ENCODE results near the gene DEFB132.
A peak's percentile ranks its signal among the peaks of the same experiment; 100 is the strongest.

Gene DEFB132

DNA sequence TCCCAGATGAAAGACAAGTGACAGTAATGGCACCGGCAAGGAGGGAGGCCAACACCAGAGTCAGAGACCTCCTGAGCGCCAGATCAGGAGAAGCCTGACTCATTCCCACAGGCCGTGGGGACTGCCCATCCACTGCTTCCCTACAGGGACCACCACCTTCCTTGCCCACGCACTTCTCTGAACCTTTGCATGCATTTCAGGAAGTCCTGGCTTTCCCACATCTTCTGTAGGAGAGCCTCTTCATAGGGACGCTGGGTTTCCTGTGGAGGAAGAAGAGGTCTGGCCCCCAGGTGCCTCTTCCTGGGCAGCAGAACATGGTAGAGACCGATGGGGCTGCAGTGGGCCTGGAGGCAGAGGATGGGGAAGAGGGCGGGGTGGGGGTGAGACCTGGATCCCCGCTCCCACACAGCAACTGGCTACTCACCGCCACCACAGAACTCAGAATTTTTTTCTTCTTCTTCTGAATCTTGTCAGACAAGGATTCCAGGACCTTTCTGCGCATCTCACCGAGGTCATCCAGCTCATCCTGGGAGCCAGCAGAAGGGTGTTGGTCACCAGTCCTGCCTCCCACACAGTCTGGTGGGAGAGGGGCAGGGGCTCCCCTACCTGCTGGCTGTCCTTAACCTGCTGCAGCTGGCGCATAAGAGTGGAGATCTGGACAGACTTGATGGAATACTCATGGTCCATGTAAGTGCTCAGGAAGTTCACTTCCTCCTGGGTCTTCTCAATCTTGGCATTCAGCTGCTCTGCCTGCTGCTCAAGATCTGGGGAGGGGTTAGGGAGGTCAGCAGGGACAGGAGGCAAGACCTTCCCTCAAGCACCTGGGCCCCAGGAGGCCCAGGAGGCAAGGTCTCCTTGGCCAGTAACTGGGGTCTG lies 19.3 kb downstream of the DEFB132 start:
- DNase-seq = no peak
- Mint-ChIP-seq H3K27ac (no peak overlapping the region), H3K4me3 (no peak overlapping the region), H3K4me1 (ENCODE audit: low read depth) (no peaks in the 10 kb centered on the region), H3K9me3 (no peaks in the 10 kb centered on the region), H3K36me3 (ENCODE audit: low read depth) (peaks cover 23% of the 10 kb centered on the region), H3K27me3 (no peaks in the 10 kb centered on the region)

DNA sequence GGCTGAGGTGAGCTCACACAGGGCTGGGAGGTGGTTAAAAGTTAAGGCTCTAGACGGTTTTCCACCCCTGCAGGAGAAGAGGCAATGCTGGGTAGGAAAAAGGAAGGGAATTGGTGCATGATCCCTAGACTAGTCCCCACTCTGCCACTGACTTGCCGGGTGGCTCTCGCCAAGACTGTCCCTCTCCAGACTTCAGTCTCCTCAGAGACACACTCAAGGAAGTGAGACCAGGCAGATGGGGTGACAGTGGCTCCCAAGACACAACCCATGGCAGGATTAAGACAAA lies 19.9 kb downstream of the DEFB132 start:
- H3K27ac Mint-ChIP-seq = no peak overlapping the region
- no peaks in the 10 kb centered on the region for H3K4me1 Mint-ChIP-seq (ENCODE audit: low read depth)
- H3K9me3 Mint-ChIP-seq = no peaks in the 10 kb centered on the region
- no peak overlapping the region for H3K4me3 Mint-ChIP-seq
- H3K36me3 Mint-ChIP-seq (ENCODE audit: low read depth) = peaks cover 23% of the 10 kb centered on the region
- no peak for DNase-seq
- H3K27me3 Mint-ChIP-seq = no peaks in the 10 kb centered on the region

DNA sequence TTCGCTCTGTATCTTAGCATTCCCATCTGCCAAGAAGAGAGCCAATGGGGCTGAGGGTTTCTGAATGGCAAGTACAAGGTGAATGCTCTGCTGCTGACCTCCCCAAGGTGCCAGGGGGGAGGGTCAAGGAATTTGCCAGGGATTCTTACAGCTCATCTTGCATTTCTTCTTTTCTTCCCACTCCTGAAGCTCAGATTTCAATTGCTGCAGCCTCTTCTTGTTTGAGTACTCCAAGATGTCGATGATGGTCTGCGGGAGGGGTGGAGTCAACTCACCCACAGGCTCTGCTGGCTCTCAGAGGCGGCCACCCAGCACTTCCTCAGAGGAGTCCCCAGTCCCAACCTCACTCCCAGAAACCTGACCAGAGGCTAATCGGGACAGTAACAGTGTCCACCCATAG lies 20.7 kb downstream of the DEFB132 start:
- DNase-seq = no peak
- peaks cover 23% of the 10 kb centered on the region for H3K36me3 Mint-ChIP-seq (ENCODE audit: low read depth)
- no peak overlapping the region for H3K4me3 Mint-ChIP-seq
- H3K27me3 Mint-ChIP-seq = no peaks in the 10 kb centered on the region
- H3K4me1 Mint-ChIP-seq (ENCODE audit: low read depth) = no peaks in the 10 kb centered on the region
- no peak overlapping the region for H3K27ac Mint-ChIP-seq
- no peaks in the 10 kb centered on the region for H3K9me3 Mint-ChIP-seq

DNA sequence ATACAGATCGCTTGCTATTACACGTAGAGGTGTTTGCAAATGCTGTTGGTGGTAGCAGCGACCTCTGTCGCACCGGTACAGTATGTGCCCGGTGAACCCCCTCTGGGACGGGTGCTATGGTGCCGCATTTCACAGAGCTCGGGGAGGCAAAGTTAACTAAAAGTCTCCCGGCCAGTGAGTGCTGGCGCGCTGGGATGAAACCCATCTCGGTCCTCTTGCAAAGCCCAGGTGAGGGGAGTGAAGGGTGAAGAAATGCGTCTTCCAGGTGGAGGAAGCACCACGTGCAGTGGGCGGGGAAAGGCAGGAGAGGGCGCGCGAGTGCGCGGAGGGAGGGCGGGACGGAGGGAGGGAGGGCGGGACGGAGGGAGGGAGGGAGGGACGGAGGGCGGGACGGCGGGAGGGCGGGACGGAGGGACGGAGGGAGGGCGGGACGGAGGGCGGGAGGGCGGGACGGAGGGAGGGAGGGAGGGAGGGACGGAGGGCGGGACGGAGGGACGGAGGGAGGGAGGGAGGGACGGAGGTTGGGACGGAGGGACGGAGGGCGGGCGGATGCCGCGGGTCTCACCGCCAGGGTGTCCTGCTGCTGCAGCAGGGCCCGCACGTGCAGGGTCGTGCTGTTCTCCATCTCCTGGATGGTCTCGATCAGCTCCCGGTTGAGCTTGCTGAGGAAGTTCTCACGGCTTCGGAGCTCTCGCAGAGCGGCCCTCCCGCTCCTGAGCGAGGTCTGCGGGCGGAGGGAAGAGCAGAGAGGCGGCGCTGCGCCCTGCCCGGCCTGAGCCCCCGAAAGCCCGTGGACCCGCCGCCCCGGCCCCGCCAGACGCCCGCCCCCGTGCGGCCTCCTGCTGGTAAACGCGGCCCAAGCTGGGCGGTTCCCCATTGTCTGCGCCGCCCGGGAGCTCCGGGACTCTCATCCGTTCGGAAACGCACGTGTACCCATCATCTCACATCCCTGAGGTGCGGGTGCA lies 21.4 kb downstream of the DEFB132 start:
- Mint-ChIP-seq H3K4me3 (no peak overlapping the region), H3K27ac (no peak overlapping the region), H3K4me1 (ENCODE audit: low read depth) (no peaks in the 10 kb centered on the region)

DNA sequence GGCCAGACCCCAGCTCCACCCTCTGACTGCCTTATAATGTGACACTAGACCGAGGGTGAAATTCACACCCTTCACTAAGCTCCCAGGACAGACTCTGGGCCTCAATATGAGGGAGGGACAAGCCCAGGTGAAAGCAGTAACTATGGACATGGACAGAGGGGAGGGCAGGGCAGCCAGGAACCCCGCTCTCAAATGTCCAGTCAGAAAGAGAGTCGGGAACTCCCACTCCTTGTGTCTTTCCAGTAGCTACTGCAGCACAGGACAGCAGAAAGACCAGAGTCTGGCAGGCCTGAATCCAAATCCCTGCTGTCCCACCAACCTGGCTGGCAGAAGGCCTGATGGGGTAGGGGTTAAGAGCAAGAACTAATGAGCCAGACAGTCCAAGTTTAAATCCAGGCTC lies 26.6 kb downstream of the DEFB132 start:
- Mint-ChIP-seq H3K4me1 (ENCODE audit: low read depth) (peaks cover 6% of the 10 kb centered on the region), H3K27ac (no peak overlapping the region), H3K27me3 (no peaks in the 10 kb centered on the region), H3K36me3 (ENCODE audit: low read depth) (no peaks in the 10 kb centered on the region), H3K4me3 (no peak overlapping the region), H3K9me3 (no peaks in the 10 kb centered on the region)
- no peak for DNase-seq

More for the DNA sequence above, 21.4 kb downstream of the DEFB132 start:
- H3K36me3 Mint-ChIP-seq (ENCODE audit: low read depth) = peaks cover 23% of the 10 kb centered on the region
- DNase-seq = no peak
- H3K9me3 Mint-ChIP-seq = no peaks in the 10 kb centered on the region
- H3K27me3 Mint-ChIP-seq = no peaks in the 10 kb centered on the region

DNA sequence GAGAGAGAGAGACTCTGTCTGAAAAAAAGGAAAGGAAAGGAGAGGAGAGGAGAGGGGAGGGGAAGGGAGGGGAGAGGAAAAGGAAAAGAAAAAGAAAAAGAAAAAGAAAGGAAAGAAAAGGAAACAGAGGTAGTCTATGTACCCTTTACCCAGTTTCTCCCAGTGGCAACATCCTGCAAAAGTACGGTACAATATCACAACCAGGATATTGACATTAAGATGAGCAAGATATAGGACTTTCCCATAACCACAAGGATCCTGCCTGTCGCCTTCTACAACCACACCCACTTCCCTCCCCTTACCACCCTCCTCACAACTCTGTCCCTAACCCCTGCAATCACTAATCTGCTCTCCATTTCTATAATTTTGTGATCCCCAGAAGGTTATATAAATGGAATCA lies 29.0 kb downstream of the DEFB132 start:
- no peak overlapping the region for H3K4me3 Mint-ChIP-seq
- H3K4me1 Mint-ChIP-seq (ENCODE audit: low read depth) = peaks cover 13% of the 10 kb centered on the region
- no peak overlapping the region for H3K27ac Mint-ChIP-seq
- no peaks in the 10 kb centered on the region for H3K9me3 Mint-ChIP-seq
- no peaks in the 10 kb centered on the region for H3K27me3 Mint-ChIP-seq
- H3K36me3 Mint-ChIP-seq (ENCODE audit: low read depth) = peaks cover 4% of the 10 kb centered on the region
- no peak for DNase-seq

DNA sequence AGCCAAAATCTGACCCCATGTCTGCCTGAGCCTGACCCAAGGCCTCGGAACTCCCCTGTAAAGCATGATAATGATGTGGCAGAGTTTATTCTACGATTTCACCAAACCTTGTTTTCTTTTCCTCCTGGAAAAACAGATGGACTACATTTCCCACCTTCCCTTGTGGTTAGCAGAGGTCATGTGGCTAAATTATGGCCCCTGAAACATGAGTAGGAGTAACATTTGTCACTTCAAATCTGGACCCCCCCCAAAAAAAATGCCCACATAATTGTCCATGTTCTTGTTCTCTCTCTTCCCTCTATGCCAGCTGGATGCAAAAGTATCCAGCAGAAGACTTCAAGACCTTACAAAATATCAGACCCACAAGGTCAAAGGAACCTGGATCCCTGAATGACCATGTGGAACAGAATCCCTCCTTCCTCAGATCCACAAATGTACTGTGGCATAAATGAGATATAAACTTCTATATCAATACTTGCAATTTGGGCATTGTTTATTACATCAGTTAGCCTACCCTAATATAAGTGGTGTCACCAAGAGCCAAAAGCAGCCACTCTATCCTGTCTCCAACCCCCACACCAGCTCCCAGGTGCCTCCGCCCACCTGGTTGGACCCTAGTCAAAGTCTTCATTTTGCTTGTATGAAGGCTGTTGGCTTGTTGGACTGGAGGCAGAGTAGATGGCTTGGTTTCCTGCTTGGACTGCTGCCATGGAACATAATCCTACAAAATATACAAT lies 31.6 kb downstream of the DEFB132 start:
- H3K4me1 Mint-ChIP-seq (ENCODE audit: low read depth) = peaks cover 13% of the 10 kb centered on the region
- H3K36me3 Mint-ChIP-seq (ENCODE audit: low read depth) = peaks cover 4% of the 10 kb centered on the region
- DNase-seq = no peak
- no peak overlapping the region for H3K4me3 Mint-ChIP-seq
- H3K27me3 Mint-ChIP-seq = no peaks in the 10 kb centered on the region
- H3K27ac Mint-ChIP-seq = no peak overlapping the region
- H3K9me3 Mint-ChIP-seq = no peaks in the 10 kb centered on the region

DNA sequence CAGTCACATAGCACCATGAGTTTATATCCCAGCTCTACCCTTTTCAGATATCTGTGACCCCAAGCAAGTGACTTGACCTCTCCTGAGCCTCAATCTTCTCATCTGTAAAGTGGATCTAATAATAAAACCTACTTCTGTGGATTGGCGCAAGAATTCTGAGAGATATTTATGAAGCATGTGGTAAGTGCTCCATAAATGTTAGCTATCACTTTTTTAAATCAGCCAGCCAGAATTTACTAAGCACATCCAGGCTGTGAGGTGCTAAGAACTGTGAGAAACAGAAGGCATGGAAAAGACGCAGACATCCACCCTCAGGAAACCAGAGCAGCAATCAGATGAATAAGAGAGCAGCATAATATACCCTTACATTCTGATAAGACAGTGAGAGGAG lies 32.2 kb downstream of the DEFB132 start:
- no peaks in the 10 kb centered on the region for H3K27me3 Mint-ChIP-seq
- H3K27ac Mint-ChIP-seq = no peak overlapping the region
- peaks cover 4% of the 10 kb centered on the region for H3K36me3 Mint-ChIP-seq (ENCODE audit: low read depth)
- H3K9me3 Mint-ChIP-seq = no peaks in the 10 kb centered on the region
- DNase-seq = no peak
- no peak overlapping the region for H3K4me3 Mint-ChIP-seq
- H3K4me1 Mint-ChIP-seq (ENCODE audit: low read depth) = peaks cover 13% of the 10 kb centered on the region

DNA sequence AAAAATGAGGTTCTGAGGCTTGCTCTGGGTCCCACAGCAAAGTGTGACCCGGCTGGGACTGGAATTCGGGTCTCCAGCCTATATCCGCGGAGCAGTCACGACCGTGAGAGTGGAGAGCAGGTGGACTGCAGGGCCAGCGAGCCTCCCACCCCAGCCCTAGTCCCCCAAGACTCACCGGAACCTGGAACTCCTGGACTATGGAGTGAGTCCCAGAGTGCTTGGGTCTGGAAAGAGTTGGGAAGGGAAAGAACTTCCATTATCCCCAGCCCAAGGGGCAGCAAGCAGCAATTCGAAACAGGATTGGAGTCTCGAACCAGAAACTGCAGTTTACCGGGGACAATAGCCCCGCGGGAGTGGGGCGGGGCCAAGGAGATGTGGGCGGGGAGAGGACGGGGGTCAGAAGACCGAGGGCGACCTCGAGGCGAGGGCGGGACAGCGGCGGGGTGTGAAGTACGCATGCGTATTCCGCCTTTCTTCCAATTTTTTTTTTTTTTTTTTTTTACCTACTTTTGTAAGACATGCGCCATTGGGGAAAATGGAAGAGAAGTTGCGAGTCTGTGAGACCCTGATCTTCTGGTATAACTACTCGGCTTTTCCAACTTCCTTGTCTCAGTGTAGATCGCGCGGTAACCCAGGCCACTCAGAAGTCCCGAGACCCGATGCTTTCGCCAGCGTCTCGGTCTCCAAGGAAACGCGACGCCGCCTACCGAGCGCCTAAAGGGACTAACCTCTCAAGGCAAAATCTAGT lies 32.7 kb downstream of the DEFB132 start, which contains the start of gene C20orf96:
TSS of gene C20orf96 (minus strand) at position 667 of the 748 bp plus-strand sequence. CDS start at position 527, 140 bp downstream.
- Mint-ChIP-seq H3K4me1 (ENCODE audit: low read depth) (peaks cover 13% of the 10 kb centered on the region), H3K4me3 (no peak within 1 kb of the TSS), H3K36me3 (ENCODE audit: low read depth) (peaks cover 4% of the 10 kb centered on the region), H3K27me3 (no peaks in the 10 kb centered on the region), H3K27ac (no peak within 1 kb of the TSS), H3K9me3 (no peaks in the 10 kb centered on the region)
- DNase-seq = peak; percentile 88

DNA sequence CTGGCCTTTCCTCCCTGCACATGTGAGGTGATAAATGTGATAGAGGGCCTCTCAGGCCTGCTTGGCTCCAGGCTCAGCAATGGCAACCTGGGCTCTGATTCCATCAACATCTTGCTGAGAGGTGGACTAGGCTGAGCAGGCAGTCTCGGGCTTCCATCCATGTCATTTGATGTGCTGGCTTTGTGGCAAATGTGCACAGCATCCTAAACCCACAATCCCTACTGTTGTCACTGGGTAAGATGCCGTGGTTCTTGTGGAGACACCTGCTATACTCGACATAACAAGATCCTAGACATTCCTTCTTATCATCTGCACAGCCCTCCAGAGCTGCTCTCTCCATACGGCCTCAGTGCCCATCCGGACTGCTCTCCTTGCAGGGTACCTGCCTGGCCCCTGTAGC lies 37.1 kb downstream of the DEFB132 start:
- Mint-ChIP-seq H3K36me3 (ENCODE audit: low read depth) (peaks cover 27% of the 10 kb centered on the region), H3K4me3 (no peak overlapping the region), H3K9me3 (no peaks in the 10 kb centered on the region), H3K27ac (no peak overlapping the region), H3K4me1 (ENCODE audit: low read depth) (peaks cover 22% of the 10 kb centered on the region), H3K27me3 (no peaks in the 10 kb centered on the region)
- DNase-seq = no peak

DNA sequence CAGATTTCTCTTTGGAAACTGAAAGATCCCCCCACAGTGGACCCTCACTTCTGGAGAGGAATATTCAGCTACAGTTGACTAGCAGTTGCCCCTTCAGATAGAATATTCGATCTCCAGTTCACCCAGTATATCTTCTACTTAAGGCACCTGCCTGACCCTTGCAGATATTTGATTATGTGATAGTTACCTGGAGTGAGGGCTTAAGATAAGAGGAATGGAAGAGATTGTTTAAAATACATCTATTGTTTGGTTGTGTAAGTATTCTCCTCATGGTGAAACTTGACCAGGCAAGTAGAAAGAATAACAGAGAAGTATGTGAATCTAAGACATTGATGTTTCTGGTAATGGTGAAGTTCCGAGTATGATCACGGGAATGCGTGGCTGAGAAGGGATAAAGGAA lies 38.3 kb downstream of the DEFB132 start:
- Mint-ChIP-seq H3K27me3 (no peaks in the 10 kb centered on the region), H3K27ac (no peak overlapping the region), H3K4me1 (ENCODE audit: low read depth) (peaks cover 29% of the 10 kb centered on the region), H3K36me3 (ENCODE audit: low read depth) (peaks cover 35% of the 10 kb centered on the region), H3K9me3 (no peaks in the 10 kb centered on the region), H3K4me3 (peak overlapping the region; percentile 91)
- DNase-seq = no peak

DNA sequence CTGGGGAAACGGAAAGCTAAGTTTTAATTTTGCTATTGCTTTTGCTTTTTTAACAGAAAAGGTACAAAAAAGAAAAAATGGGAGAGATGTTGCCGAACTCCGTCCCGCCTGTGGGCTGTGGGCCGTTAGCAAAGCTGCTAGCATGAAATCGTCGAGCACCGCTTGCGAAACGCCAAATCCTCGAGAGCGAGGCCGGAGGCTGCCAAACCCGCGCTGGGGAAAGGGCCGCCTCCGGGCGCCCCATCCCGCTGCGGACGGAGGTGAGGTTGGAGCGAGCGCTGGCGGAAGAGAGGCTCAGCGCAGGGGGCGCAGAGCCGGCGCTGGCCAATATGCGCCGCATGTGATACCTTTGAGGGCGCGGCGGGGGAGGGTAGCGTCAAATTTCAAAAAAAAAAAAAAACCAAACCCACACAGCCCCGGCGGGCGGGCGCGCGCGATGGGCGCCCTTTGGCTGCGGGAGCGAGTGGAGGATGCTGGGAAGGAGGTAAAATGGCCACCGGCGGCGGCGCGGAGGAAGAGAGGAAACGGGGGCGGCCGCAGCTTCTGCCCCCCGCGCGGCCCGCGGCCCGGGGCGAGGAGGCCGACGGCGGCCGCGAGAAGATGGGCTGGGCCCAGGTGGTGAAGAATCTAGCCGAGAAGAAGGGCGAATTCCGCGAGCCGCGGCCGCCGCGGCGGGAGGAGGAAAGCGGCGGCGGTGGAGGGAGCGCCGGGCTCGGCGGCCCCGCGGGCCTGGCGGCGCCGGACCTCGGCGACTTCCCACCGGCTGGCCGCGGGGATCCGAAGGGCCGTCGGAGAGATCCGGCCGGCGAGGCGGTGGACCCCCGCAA lies 39.8 kb downstream of the DEFB132 start, which contains the start of gene ZCCHC3:
TSS of gene ZCCHC3 (plus strand) at position 473 of the 827 bp plus-strand sequence. CDS start at position 490, 17 bp downstream.
- no peaks in the 10 kb centered on the region for H3K9me3 Mint-ChIP-seq
- H3K36me3 Mint-ChIP-seq (ENCODE audit: low read depth) = peaks cover 50% of the 10 kb centered on the region
- peak within 1 kb of the TSS; percentile 91 for H3K4me3 Mint-ChIP-seq
- H3K4me1 Mint-ChIP-seq (ENCODE audit: low read depth) = peaks cover 44% of the 10 kb centered on the region
- peak within 1 kb of the TSS; percentile 98 for H3K27ac Mint-ChIP-seq
- peak; percentile 87 for DNase-seq
- H3K27me3 Mint-ChIP-seq = no peaks in the 10 kb centered on the region

Data from activated T-cell treated with anti-CD3 and anti-CD28 coated beads, Interleukin-2, amount 50 U/mL, for 24 hours (primary cell).